Muscle layer of colon (tissue), 2 donors: ENCODE results near the gene PPM1A.

ENCODE experiments used
- H3K27ac ChIP-seq: one replicate; pipeline ENCODE4 v1.7.0; 2013; ENCODE audit warnings: low read depth, mild to moderate bottlenecking, low read length, moderate library complexity
- H3K27me3 ChIP-seq, 2 donors: one replicate each; pipeline ENCODE4 v1.7.0; 2013; ENCODE audit warnings: low read length in 2 of 2, mild to moderate bottlenecking in 2 of 2; ENCODE audit not compliant: insufficient read depth in 2 of 2, control insufficient read depth in 1 of 2
- H3K36me3 ChIP-seq: one replicate; pipeline ENCODE4 v1.7.0; 2013; ENCODE audit warnings: mild to moderate bottlenecking, low read length; ENCODE audit not compliant: insufficient read depth
- H3K4me1 ChIP-seq: one replicate; pipeline ENCODE4 v1.7.0; 2013; ENCODE audit warnings: mild to moderate bottlenecking, low read length; ENCODE audit not compliant: insufficient read depth
- H3K4me3 ChIP-seq, 2 donors: one replicate each; pipeline ENCODE4 v1.7.0; 2013; ENCODE audit warnings: low read length in 2 of 2, low read depth in 1 of 2, mild to moderate bottlenecking in 1 of 2, moderate library complexity in 1 of 2
- H3K9ac ChIP-seq: one replicate; pipeline ENCODE4 v1.7.0; 2013; ENCODE audit warnings: low read length
- H3K9me3 ChIP-seq: one replicate; pipeline ENCODE4 v1.7.0; 2013; ENCODE audit warnings: mild to moderate bottlenecking, low read length
- donor health status: abdominal sarcoma.
- donor health status: Adenocarcinoma of cecum.

Gene PPM1A

GRCh38 chr14:60229614-60230013 lies 19.4 kb upstream of the PPM1A start:
- no peak overlapping the region for H3K4me3 ChIP-seq
- H3K36me3 ChIP-seq: no peaks in the 10 kb centered on the region
- H3K27me3 ChIP-seq: no peaks in the 10 kb centered on the region
- H3K4me1 ChIP-seq: no peaks in the 10 kb centered on the region
- H3K9ac ChIP-seq: no peak overlapping the region
- H3K9me3 ChIP-seq: no peaks in the 10 kb centered on the region
- no peak overlapping the region for H3K27ac ChIP-seq

GRCh38 chr14:60232185-60232584 lies 16.8 kb upstream of the PPM1A start:
- Histone ChIP-seq H3K9me3 (no peaks in the 10 kb centered on the region), H3K4me1 (peaks cover 5% of the 10 kb centered on the region)

GRCh38 chr14:60233251-60233650 lies 15.8 kb upstream of the PPM1A start:
- no peak overlapping the region for H3K4me3 ChIP-seq
- peaks cover 5% of the 10 kb centered on the region for H3K4me1 ChIP-seq
- no peak overlapping the region for H3K27ac ChIP-seq
- no peaks in the 10 kb centered on the region for H3K36me3 ChIP-seq
- H3K9me3 ChIP-seq: no peaks in the 10 kb centered on the region
- no peak overlapping the region for H3K9ac ChIP-seq
- H3K27me3 ChIP-seq: no peaks in the 10 kb centered on the region

More at GRCh38 chr14:60232185-60232584, 16.8 kb upstream of the PPM1A start:
- Histone ChIP-seq H3K27ac (no peak overlapping the region), H3K27me3 (no peaks in the 10 kb centered on the region), H3K4me3 (no peak overlapping the region), H3K9ac (no peak overlapping the region), H3K36me3 (no peaks in the 10 kb centered on the region)

- Histone ChIP-seq H3K4me3 (no peak overlapping the region), H3K4me1 (peaks cover 5% of the 10 kb centered on the region), H3K36me3 (no peaks in the 10 kb centered on the region), H3K27me3 (no peaks in the 10 kb centered on the region), H3K9me3 (no peaks in the 10 kb centered on the region), H3K9ac (no peak overlapping the region), H3K27ac (no peak overlapping the region)
These were observed 15.1 kb upstream of the PPM1A start for GRCh38 chr14:60233891-60234290.

GRCh38 chr14:60235440-60235839 lies 13.6 kb upstream of the PPM1A start:
- no peaks in the 10 kb centered on the region for H3K36me3 ChIP-seq
- H3K4me1 ChIP-seq: peaks cover 5% of the 10 kb centered on the region
- H3K27me3 ChIP-seq: no peaks in the 10 kb centered on the region
- no peak overlapping the region for H3K4me3 ChIP-seq
- no peak overlapping the region for H3K27ac ChIP-seq
- H3K9ac ChIP-seq: no peak overlapping the region
- H3K9me3 ChIP-seq: no peaks in the 10 kb centered on the region

- peaks cover 5% of the 10 kb centered on the region for H3K4me1 ChIP-seq
- H3K27me3 ChIP-seq: no peaks in the 10 kb centered on the region
- H3K4me3 ChIP-seq: no peak overlapping the region
- no peaks in the 10 kb centered on the region for H3K9me3 ChIP-seq
- no peaks in the 10 kb centered on the region for H3K36me3 ChIP-seq
- no peak overlapping the region for H3K9ac ChIP-seq
- no peak overlapping the region for H3K27ac ChIP-seq
These were observed 10.1 kb upstream of the PPM1A start for GRCh38 chr14:60238955-60239354.

GRCh38 chr14:60240139-60240856 lies 8.7 kb upstream of the PPM1A start:
- no peaks in the 10 kb centered on the region for H3K9me3 ChIP-seq
- no peaks in the 10 kb centered on the region for H3K27me3 ChIP-seq
- no peak overlapping the region for H3K9ac ChIP-seq
- no peak overlapping the region for H3K4me3 ChIP-seq
- H3K4me1 ChIP-seq: peaks cover 4% of the 10 kb centered on the region
- H3K36me3 ChIP-seq: no peaks in the 10 kb centered on the region
- no peak overlapping the region for H3K27ac ChIP-seq

- no peak overlapping the region for H3K9ac ChIP-seq
- no peaks in the 10 kb centered on the region for H3K36me3 ChIP-seq
- no peak overlapping the region for H3K4me3 ChIP-seq
- H3K9me3 ChIP-seq: no peaks in the 10 kb centered on the region
- no peaks in the 10 kb centered on the region for H3K27me3 ChIP-seq
- no peak overlapping the region for H3K27ac ChIP-seq
- no peaks in the 10 kb centered on the region for H3K4me1 ChIP-seq
These were observed 7.9 kb upstream of the PPM1A start for GRCh38 chr14:60241091-60241490.

- Histone ChIP-seq H3K4me1 (peaks cover 2% of the 10 kb centered on the region), H3K4me3 (no peak overlapping the region), H3K27ac (no peak overlapping the region), H3K9ac (no peak overlapping the region), H3K27me3 (no peaks in the 10 kb centered on the region), H3K9me3 (no peaks in the 10 kb centered on the region), H3K36me3 (no peaks in the 10 kb centered on the region)
These were observed 6.6 kb upstream of the PPM1A start for GRCh38 chr14:60242429-60242828.

GRCh38 chr14:60245380-60246177 lies 3.4 kb upstream of the PPM1A start:
- H3K27me3 ChIP-seq: no peaks in the 10 kb centered on the region
- H3K36me3 ChIP-seq: no peaks in the 10 kb centered on the region
- no peak overlapping the region for H3K27ac ChIP-seq
- H3K9me3 ChIP-seq: no peaks in the 10 kb centered on the region
- peaks cover 5% of the 10 kb centered on the region for H3K4me1 ChIP-seq
- no peak overlapping the region for H3K9ac ChIP-seq
- H3K4me3 ChIP-seq: no peak overlapping the region

- Histone ChIP-seq H3K9ac (peak overlapping the region; percentile 97), H3K27me3 (no peaks in the 10 kb centered on the region), H3K4me1 (peaks cover 24% of the 10 kb centered on the region), H3K4me3 (peak overlapping the region; percentile 78 to 96), H3K27ac (peak overlapping the region; percentile 95), H3K36me3 (no peaks in the 10 kb centered on the region), H3K9me3 (no peaks in the 10 kb centered on the region)
These were observed 876 bp upstream of the PPM1A start for GRCh38 chr14:60247994-60248696.
